ENCODE measurements around the gene NAB2. TPM values are rescaled to one million over a fixed set of nuclear protein-coding genes. Genes with fewer than 3 reads are reported as not detected.

The NAB2 gene
- total and polyA plus RNA-seq, 9 of the 15 experiments (the other 6 are each of a cell fraction or from before 2014, with no cell fraction given), result 0.45 to 40.9 (median 20.4) TPM

GRCh38 chr12:57085999-57086492, 2.9 kb upstream of the NAB2 start (continued):
- TF ChIP-seq REST (IDR thresholded peaks at IDR 0.05; ENCODE audit: borderline replicate concordance) (peak; percentile 11; the same call in 1 of the 2 replicates), REST (CRISPR knock-in tag; IDR thresholded peaks at IDR 0.05; ENCODE audit: low read depth) (no peak), EP400 (IDR thresholded peaks at IDR 0.05) (peak; percentile 41), SIX5 (IDR thresholded peaks at IDR 0.05; ENCODE audit: borderline replicate concordance in 1 of 2, insufficient read depth in 1 of 2, low read depth in 1 of 2, low read length in 2 of 2) (no peak), CBX1 (IDR thresholded peaks at IDR 0.05; ENCODE audit: low read depth) (no peak), SREBF2 (CRISPR knock-in tag; IDR thresholded peaks at IDR 0.05) (no peak), BHLHE40 (IDR thresholded peaks at IDR 0.05; ENCODE audit: low read length) (peak; percentile 94), PHTF2 (CRISPR knock-in tag; IDR thresholded peaks at IDR 0.05) (no peak), ATF3 (IDR thresholded peaks at IDR 0.05) (0 out of 2 replicates have a peak, but pooled peaks have one; percentile 6), ATF3 (CRISPR knock-in tag; conservative IDR thresholded peaks at IDR 0.05) (no peak), ZNF280B (CRISPR knock-in tag; IDR thresholded peaks at IDR 0.05) (no peak), ZBTB7A (IDR thresholded peaks at IDR 0.05; ENCODE audit: borderline replicate concordance, control insufficient read depth, low read depth, low read length) (peak; percentile 50; the same call in 1 of the 2 replicates), MXI1 (IDR thresholded peaks at IDR 0.05; ENCODE audit: low read depth, low read length) (no peak)

Data from K562 (cell line).